ENCODE data around the gene HRCT1. TPM values are rescaled to one million over a fixed set of nuclear protein-coding genes. Genes with fewer than 3 reads are reported as not detected.
"Not testable (repeated sequence)": the region's sequence is repeated elsewhere in the genome, so short reads cannot be mapped to it uniquely, and the experiment has no call there.

HRCT1 gene
- total RNA-seq, 2 donors from 2014 or later, result 43.1 to 65.0 TPM

DNA sequence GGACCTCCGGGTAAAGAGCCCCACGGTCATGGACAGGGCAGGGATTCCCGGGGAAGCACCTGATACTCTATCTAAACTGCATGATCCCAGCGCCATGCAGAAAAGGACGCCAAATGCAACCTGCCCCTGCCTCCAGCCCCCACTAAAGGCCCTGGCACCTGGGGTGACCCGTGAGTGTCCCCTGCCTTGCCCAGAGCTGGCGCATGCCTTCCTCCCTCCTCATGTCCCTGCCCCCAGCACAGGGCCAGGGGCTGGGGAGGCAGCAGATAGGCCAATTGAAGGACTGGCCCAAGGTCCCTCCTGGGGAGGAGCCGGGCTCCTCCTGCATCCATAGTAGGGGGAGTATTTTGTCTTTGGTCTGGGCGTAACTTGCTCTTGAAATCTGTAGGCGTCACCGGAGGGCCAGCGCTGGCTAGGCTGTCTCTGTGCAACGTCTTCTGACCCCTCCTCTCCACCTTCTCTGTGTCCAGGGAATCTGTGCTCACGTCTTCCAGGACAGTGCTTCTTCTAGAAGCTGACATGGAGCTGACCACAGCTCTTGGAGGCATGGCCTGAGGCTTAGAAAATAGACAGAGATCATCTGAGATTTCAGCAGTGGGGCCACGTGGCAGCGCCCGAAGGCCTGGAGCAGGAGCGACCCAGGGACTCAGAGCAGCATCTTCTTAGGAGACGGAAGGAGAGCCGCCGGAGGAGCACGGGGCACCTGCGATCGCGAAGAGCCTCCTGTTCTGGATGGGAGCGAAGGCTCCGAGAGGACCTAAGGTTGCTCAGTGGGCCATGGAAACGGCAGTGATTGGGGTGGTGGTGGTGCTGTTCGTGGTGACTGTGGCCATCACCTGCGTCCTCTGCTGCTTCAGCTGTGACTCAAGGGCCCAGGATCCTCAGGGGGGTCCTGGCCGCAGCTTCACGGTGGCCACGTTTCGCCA is 3.9 kb downstream of the HRCT1 start:
- TF ChIP-seq, protein P1, sequence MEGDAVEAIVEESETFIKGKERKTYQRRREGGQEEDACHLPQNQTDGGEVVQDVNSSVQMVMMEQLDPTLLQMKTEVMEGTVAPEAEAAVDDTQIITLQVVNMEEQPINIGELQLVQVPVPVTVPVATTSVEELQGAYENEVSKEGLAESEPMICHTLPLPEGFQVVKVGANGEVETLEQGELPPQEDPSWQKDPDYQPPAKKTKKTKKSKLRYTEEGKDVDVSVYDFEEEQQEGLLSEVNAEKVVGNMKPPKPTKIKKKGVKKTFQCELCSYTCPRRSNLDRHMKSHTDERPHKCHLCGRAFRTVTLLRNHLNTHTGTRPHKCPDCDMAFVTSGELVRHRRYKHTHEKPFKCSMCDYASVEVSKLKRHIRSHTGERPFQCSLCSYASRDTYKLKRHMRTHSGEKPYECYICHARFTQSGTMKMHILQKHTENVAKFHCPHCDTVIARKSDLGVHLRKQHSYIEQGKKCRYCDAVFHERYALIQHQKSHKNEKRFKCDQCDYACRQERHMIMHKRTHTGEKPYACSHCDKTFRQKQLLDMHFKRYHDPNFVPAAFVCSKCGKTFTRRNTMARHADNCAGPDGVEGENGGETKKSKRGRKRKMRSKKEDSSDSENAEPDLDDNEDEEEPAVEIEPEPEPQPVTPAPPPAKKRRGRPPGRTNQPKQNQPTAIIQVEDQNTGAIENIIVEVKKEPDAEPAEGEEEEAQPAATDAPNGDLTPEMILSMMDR (IDR thresholded peaks at IDR 0.05), result no peak
- H3K9me3 ChIP-seq, result no peaks in the 10 kb centered on the region
- H3K9ac ChIP-seq (ENCODE audit: low read depth in 2 of 2, low read length in 2 of 2), result peak overlapping the region; percentile 51 to 83
- no peaks in the 10 kb centered on the region for H3K36me3 ChIP-seq
- no peaks in the 10 kb centered on the region for H3K27me3 ChIP-seq
- DNase-seq, result no peak
- intact Hi-C loops (cut with DNase I), result no loop called here
- H3K27ac ChIP-seq, result peak overlapping the region; percentile 94
- H3K4me3 ChIP-seq, result no peak overlapping the region
- H3K4me1 ChIP-seq, result peaks cover 45% of the 10 kb centered on the region

DNA sequence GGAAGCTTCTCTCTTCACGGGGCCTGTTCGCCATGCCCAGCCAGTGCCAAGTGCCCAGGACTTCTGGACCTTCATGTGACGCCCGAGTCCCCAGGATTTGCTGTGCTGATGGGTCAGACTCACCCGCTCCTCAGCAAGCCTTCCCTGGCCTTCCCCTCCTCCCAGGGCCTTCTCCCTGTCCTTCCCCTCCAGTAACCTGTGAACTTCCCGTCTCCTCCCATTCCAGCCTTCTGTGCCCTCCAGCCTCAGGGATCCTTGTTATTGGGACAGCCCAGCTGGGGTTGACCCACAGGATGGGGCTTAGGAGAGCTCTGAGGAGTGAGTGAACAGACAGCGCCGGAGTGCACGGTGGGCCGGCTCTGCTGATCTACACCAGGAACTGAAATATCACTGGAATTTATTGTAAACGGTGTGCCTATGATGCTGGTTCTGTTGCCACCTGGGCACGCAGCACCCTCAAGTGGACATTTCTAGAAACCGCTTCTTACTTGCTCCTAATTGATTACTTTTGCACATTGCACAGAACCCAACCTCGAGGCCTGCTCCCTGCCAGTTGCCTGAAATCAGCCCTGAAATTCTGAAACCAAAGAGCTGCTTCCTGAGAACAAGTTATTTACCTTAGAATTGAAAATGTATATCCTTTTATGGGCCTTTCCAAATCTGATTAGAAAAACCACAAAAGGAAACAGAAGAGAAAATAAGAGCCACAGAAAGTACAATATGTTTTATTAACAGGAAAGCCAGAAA is 4.8 kb downstream of the HRCT1 start:
- Histone ChIP-seq H3K9ac (ENCODE audit: low read depth in 2 of 2, low read length in 2 of 2) (peak overlapping the region; percentile 51 to 83), H3K27me3 (no peaks in the 10 kb centered on the region), H3K27ac (peak overlapping the region; percentile 94), H3K4me3 (no peak overlapping the region), H3K9me3 (no peaks in the 10 kb centered on the region), H3K36me3 (no peaks in the 10 kb centered on the region), H3K4me1 (peaks cover 44% of the 10 kb centered on the region)
- DNase-seq, result peak; percentile 80
- intact Hi-C loops (cut with DNase I), result no loop called here
- TF ChIP-seq, protein P1 (IDR thresholded peaks at IDR 0.05), result peak; percentile 47

DNA sequence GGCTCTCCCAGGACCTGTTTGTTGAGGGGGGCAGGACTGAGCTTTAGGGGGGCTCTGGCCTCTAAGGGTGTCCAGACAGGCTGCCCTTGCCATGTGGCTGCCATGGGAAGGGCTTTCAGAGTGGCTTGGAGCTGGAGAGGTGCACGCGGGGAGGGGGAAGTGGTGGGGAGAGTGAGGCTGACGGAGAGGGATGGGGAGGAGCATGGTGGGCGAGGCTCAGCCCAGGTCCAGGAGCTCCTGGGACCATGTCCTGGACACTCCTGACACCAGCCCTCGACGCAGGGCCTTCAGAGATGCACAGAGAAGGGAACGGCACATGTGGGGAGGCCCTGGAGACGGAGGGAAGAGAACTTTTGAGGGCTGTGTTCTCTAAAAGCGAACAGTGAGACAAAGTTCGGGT is 5.7 kb downstream of the HRCT1 start:
- peaks cover 42% of the 10 kb centered on the region for H3K4me1 ChIP-seq
- peak overlapping the region in 1 of 2 donors; percentile 65 for H3K9ac ChIP-seq (ENCODE audit: low read depth in 2 of 2, low read length in 2 of 2)
- no peaks in the 10 kb centered on the region for H3K9me3 ChIP-seq
- intact Hi-C loops (cut with DNase I), result no loop called here
- H3K27ac ChIP-seq, result no peak overlapping the region
- no peaks in the 10 kb centered on the region for H3K27me3 ChIP-seq
- no peaks in the 10 kb centered on the region for H3K36me3 ChIP-seq
- TF ChIP-seq, protein P1 (IDR thresholded peaks at IDR 0.05), result no peak
- no peak for DNase-seq
- H3K4me3 ChIP-seq, result no peak overlapping the region

DNA sequence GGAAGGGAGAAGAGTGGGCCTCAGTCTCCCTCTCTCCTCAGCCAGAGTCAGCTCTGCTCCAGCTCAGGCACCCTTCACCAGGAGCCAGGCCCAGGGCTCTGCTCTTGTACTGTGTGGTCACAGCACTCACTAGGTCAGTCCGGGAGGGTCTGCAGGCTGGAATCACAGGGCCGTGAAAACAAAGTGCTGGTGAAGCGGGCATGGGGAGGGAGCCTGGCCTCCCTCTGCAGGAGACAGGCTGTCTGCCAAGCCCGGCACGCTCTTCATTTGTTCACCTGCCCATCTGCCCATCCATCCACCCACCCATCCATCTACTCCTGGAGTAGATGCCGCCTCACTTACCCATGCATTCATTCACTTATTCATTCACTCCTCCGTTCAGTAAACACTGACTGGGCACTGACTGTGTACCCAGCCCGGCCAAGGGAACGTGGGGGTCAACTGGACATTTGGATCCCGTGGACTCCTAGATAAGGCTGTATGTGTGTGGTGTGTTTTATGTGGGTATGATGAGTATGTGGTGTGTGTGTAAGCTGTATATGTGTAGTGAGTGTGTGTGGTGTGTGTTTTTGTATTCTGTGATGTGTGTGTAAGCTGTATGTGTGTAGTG is 6.9 kb downstream of the HRCT1 start:
- no peaks in the 10 kb centered on the region for H3K9me3 ChIP-seq
- no peaks in the 10 kb centered on the region for H3K36me3 ChIP-seq
- no peak overlapping the region for H3K27ac ChIP-seq
- DNase-seq, result no peak
- H3K4me1 ChIP-seq, result peaks cover 40% of the 10 kb centered on the region
- intact Hi-C loops (cut with DNase I), result no loop called here
- no peak overlapping the region for H3K4me3 ChIP-seq
- H3K27me3 ChIP-seq, result no peaks in the 10 kb centered on the region
- no peak overlapping the region for H3K9ac ChIP-seq (ENCODE audit: low read depth in 2 of 2, low read length in 2 of 2)
- TF ChIP-seq, protein P1 (IDR thresholded peaks at IDR 0.05), result no peak

DNA sequence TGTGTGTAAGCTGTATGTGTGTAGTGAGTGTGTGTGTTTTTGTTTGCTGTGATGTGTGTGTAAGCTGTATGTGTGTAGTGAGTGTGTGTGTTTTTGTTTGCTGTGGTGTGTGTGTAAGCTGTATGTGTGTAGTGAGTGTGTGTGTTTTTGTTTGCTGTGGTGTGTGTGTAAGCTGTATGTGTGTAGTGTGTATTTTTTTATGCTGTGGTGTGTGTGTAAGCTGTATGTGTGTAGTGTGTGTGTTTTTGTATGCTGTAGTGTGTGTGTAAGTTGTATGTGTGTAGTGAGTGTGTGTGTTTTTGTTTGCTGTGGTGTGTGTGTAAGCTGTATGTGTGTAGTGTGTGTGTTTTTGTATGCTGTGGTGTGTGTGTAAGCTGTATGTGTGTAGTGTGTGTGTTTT is 7.4 kb downstream of the HRCT1 start:
- H3K36me3 ChIP-seq; H3K27ac ChIP-seq; intact Hi-C loops (cut with DNase I); H3K27me3 ChIP-seq; H3K9me3 ChIP-seq; DNase-seq; H3K9ac ChIP-seq (ENCODE audit: low read depth in 2 of 2, low read length in 2 of 2); H3K4me3 ChIP-seq: not testable (repeated sequence)
- H3K4me1 ChIP-seq, result peaks cover 38% of the 10 kb centered on the region

Measured in colonic mucosa (tissue), 4 donors.